Measurements from ENCODE around the gene METAP1D.

Gene METAP1D

DNA sequence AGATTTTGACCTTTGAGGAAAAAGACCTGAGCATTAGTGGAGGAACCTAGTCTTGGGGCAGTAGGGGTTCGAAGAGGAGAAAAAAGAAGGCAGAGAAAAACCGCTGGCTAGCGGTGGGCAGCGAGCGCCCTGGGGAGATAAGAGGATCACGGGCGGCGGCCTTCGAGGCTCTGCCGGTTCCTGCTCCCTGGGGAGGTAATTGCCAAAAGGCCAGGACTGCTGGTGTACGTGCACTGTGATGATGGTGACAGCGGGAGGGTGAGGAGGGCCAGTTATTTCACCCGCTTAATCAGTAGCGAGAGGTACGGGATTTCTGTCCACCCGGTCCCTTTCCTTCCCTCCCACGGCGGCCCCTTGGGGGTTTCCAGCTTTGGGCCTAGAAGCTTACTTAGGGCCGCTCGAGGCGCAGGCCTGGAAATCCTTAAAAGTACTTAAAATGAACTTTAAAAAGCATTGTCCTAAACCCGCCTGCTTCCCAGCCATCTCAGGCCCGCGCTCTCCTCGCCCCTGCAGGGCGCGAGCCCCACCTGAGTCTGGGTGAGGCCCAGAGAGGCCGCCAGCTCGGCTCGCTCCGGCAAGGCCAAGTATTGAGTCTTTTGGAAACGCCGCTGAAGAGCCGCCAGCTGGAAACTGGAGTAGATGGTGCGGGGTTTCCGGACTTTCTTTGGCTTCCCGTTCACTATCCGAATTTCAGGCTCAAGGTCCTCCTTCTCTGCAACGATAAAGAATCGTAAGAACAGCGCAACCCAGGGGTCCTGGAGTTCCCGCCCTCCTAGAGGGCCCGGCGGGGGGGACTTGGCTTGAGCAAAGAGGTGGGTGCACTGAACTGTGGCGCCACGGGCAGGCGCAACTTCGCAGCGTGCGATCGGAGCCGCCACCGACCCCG, 101.4 kb downstream of the METAP1D start:
- H3K4me1 Mint-ChIP-seq (ENCODE audit: low read depth) = peaks cover 65% of the 10 kb centered on the region
- H3K4me3 Mint-ChIP-seq = peak overlapping the region; percentile 79
- H3K27ac Mint-ChIP-seq = peak overlapping the region; percentile 38
- H3K27me3 Mint-ChIP-seq = peaks cover 92% of the 10 kb centered on the region
- DNase-seq = peak; percentile 57
- H3K36me3 Mint-ChIP-seq (ENCODE audit: low read depth) = no peaks in the 10 kb centered on the region
- H3K9me3 Mint-ChIP-seq = no peaks in the 10 kb centered on the region

GRCh38 chr2:172101821-172102390, 102.2 kb downstream of the METAP1D start:
- peak; percentile 62 for DNase-seq
- H3K4me1 Mint-ChIP-seq (ENCODE audit: low read depth) = peaks cover 66% of the 10 kb centered on the region
- peak overlapping the region; percentile 79 for H3K4me3 Mint-ChIP-seq
- peak overlapping the region; percentile 38 for H3K27ac Mint-ChIP-seq
- H3K27me3 Mint-ChIP-seq = peaks cover 93% of the 10 kb centered on the region
- no peaks in the 10 kb centered on the region for H3K9me3 Mint-ChIP-seq
- no peaks in the 10 kb centered on the region for H3K36me3 Mint-ChIP-seq (ENCODE audit: low read depth)

- Mint-ChIP-seq H3K4me1 (ENCODE audit: low read depth) (peaks cover 61% of the 10 kb centered on the region), H3K9me3 (no peaks in the 10 kb centered on the region), H3K36me3 (ENCODE audit: low read depth) (no peaks in the 10 kb centered on the region), H3K4me3 (peak within 1 kb of the TSS; percentile 79), H3K27ac (peak within 1 kb of the TSS; percentile 73), H3K27me3 (peaks cover 91% of the 10 kb centered on the region)
- peak; percentile 78 for DNase-seq
Measured at GRCh38 chr2:172102391-172103359, 102.9 kb downstream of the METAP1D start, which contains the start of gene DLX2. Gene DLX2 (minus strand): TSS chr2:172102900. CDS start chr2:172102538, 362 bp downstream.

GRCh38 chr2:172103471-172104272, 103.9 kb downstream of the METAP1D start:
- H3K36me3 Mint-ChIP-seq (ENCODE audit: low read depth) = no peaks in the 10 kb centered on the region
- H3K9me3 Mint-ChIP-seq = no peaks in the 10 kb centered on the region
- peaks cover 64% of the 10 kb centered on the region for H3K4me1 Mint-ChIP-seq (ENCODE audit: low read depth)
- peak; percentile 84 for DNase-seq
- peak overlapping the region; percentile 79 for H3K4me3 Mint-ChIP-seq
- H3K27me3 Mint-ChIP-seq = peaks cover 93% of the 10 kb centered on the region
- peak overlapping the region; percentile 73 for H3K27ac Mint-ChIP-seq

DNA sequence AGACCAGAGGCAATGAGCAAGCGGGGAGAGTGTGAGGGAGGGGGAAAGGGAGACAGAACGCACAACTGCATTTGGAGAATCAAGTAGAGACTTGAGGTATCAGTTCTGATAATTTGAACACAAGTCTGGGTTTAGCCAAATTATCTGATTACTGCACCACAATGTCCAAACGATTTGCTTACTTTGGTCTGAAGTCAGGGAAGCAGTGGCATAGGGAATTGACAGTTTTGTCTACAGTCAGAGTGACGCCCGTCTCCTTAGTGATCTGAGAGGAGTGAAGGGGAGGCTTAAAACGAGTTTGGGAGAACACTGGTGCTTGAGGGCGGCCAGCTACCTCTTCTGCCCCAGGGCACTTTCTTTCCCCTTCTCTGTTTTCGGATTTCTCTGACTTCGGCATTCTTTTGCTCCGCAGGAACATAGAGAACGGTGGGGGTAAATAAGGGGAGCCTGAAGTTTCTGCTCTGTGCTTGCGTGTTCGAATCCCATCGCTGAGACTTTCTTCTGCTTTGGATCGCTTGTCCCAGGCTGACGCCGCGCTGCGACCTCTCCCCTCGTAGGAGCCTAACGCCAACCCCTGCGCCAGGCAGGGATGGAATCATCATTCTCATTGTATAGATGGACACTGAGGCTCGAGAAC, 105.8 kb downstream of the METAP1D start:
- Mint-ChIP-seq H3K4me3 (peak overlapping the region; percentile 63), H3K9me3 (no peaks in the 10 kb centered on the region), H3K27ac (no peak overlapping the region), H3K27me3 (peaks cover 90% of the 10 kb centered on the region), H3K36me3 (ENCODE audit: low read depth) (no peaks in the 10 kb centered on the region), H3K4me1 (ENCODE audit: low read depth) (peaks cover 66% of the 10 kb centered on the region)
- no peak for DNase-seq

DNA sequence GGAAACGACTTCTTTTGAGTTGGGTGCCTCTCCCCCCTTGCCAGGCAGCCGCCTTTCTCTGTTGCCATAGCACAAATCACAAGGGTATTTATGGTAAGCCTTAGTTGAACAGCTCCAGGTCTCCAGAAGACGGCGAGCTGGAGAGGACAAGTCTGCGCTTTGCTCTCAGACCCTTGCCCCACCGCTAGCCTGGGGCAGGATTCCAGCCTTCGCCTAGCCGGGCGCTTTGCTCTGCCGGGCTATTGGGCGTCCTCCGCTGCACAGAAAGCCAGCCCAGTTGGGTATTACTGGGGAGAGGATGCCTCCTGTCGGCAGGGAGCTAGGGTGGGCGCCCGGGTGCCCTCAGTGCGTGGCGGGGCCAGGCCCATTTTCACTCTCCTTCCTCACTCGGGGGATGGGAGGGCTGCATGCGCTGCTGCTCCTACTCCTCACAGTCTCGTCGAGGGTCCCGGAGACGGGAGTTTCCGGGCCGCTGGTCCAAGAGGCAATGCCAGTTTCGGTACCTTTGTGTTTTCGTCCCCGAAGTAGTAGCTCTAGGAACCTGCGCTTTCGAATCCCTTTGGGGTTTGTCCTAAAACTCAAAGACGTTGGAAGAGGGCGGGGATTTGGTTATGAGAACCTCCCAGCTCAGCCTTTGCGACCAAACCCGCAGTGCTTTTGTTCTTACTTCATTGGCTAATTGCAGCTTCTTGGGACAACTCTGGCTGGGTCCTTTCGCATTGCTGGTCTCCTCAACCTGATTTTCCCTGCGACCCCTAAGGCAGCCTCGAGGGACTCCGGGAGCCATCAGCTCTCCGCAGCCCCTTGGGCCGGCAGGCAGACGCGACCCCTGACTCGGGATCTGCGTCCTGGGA, 106.6 kb downstream of the METAP1D start:
- peaks cover 58% of the 10 kb centered on the region for H3K4me1 Mint-ChIP-seq (ENCODE audit: low read depth)
- H3K27ac Mint-ChIP-seq = no peak overlapping the region
- H3K36me3 Mint-ChIP-seq (ENCODE audit: low read depth) = no peaks in the 10 kb centered on the region
- DNase-seq = peak; percentile 65
- H3K27me3 Mint-ChIP-seq = peaks cover 86% of the 10 kb centered on the region
- H3K9me3 Mint-ChIP-seq = no peaks in the 10 kb centered on the region
- H3K4me3 Mint-ChIP-seq = peak overlapping the region; percentile 63

DNA sequence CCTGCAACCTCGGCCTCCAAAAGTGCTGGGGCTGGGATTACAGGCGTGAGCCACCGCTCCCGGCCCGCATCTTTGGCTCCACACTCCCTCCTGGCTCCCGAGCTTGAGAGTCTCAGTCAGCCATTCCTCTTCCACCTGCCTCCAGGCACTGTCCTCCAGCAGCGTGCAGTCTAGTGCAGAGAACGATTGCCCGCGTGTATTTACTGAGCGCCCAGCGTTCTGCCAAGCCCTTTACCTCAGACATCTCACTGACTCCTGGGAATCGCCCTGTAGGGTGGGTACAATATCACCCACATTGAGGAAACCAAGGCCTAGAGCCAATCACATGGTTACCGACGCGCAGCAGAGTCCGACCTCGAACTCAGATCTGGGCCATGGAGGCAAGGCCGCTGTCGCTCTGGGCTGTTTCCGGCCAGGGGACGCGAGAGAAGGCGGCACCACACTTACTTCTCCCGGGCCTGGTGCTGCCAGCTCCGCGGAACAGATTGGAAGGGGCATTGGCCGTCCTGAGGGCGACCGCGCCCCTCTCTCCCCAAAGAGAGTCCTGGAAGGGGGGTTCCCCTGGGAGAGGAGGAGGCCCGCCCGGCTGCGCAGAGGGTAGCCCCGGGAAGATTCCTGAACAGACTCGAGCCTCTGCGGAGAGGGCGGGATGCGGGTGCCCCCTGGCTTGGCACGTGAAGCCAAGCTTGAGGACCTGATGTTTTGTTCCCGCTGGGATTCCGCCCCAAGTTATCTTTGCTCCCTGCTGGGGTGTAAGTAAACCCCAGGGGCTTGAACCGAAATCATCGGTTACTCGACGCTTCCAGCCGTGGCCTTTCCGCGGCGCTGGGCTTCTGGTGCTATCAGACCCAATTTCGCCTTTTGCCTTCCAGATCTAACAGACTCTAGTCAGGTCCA, 108.2 kb downstream of the METAP1D start:
- peak; percentile 37 for DNase-seq
- Mint-ChIP-seq H3K27me3 (peaks cover 76% of the 10 kb centered on the region), H3K9me3 (no peaks in the 10 kb centered on the region), H3K27ac (no peak overlapping the region), H3K4me3 (peak overlapping the region; percentile 20), H3K36me3 (ENCODE audit: low read depth) (no peaks in the 10 kb centered on the region), H3K4me1 (ENCODE audit: low read depth) (peaks cover 45% of the 10 kb centered on the region)

GRCh38 chr2:172108587-172108930, 108.8 kb downstream of the METAP1D start:
- no peaks in the 10 kb centered on the region for H3K36me3 Mint-ChIP-seq (ENCODE audit: low read depth)
- no peak overlapping the region for H3K4me3 Mint-ChIP-seq
- no peak overlapping the region for H3K27ac Mint-ChIP-seq
- peaks cover 73% of the 10 kb centered on the region for H3K27me3 Mint-ChIP-seq
- H3K9me3 Mint-ChIP-seq = no peaks in the 10 kb centered on the region
- peak; percentile 32 for DNase-seq
- H3K4me1 Mint-ChIP-seq (ENCODE audit: low read depth) = peaks cover 39% of the 10 kb centered on the region

GRCh38 chr2:172109256-172109987, 109.7 kb downstream of the METAP1D start:
- Mint-ChIP-seq H3K9me3 (no peaks in the 10 kb centered on the region), H3K27ac (no peak overlapping the region), H3K36me3 (ENCODE audit: low read depth) (no peaks in the 10 kb centered on the region), H3K4me1 (ENCODE audit: low read depth) (peaks cover 30% of the 10 kb centered on the region), H3K27me3 (peaks cover 69% of the 10 kb centered on the region), H3K4me3 (no peak overlapping the region)
- no peak for DNase-seq

DNA sequence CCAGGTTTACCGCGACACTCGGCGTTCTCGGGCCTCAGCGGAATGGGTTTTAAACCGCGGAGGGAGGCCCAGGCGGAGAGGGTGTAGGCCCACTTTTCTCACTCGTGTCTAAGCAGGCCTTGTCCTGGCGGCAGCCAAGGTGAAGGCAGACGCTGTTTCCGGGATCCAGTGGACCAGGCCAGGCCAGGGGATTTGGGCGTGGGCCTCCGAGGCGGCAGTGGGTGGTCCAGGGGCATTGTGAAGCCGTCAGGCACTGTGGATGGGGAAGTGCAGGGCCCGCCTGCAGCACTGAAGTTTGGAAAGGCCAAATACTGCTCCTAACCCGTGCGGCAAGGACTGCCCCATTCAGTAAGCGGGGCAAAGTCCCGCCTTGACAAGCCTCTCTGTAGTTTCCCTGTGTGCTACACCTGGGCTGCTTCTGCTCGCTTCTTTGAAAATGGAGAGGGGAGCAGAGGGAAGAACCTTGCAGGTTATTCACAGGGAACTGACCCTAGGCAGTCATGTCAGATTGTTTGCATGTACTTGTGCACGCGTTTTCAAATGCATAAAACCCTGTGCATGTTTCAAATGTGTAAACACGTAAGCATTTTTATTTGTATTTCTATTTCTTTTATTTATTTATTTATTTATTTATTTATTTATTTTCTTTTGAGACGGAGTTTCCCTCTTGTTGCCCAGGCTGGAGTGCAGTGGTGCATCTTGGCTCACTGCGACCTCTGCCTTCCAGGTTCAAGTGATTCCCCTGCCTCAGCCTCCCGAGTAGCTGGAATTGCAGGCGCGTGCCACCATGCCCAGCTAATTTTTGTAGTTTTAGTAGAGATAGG, 110.4 kb downstream of the METAP1D start:
- peak; percentile 31 for DNase-seq
- H3K9me3 Mint-ChIP-seq = no peaks in the 10 kb centered on the region
- peaks cover 66% of the 10 kb centered on the region for H3K27me3 Mint-ChIP-seq
- no peaks in the 10 kb centered on the region for H3K36me3 Mint-ChIP-seq (ENCODE audit: low read depth)
- no peak overlapping the region for H3K27ac Mint-ChIP-seq
- H3K4me1 Mint-ChIP-seq (ENCODE audit: low read depth) = peaks cover 29% of the 10 kb centered on the region
- no peak overlapping the region for H3K4me3 Mint-ChIP-seq

DNA sequence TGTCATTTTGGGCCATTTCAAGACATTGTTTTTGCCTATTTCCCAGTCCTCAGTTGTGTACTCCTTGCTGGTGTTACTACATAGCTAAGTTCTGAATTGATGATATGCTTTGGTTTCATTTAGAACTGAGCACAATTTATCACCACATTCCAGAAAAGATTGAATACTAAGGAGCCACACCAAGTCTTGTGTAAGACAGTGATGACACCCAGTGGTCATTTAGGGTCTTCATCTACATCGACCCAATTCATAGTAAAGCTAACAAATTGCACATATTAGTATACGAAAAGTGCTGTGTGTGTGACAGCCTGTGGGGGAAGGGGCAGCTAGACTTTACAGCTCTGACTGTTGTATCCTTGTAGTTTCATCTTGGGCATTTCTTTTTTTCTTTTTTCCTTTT, 113.9 kb downstream of the METAP1D start:
- no peak overlapping the region for H3K27ac Mint-ChIP-seq
- H3K9me3 Mint-ChIP-seq = no peaks in the 10 kb centered on the region
- H3K4me1 Mint-ChIP-seq (ENCODE audit: low read depth) = peaks cover 6% of the 10 kb centered on the region
- no peak for DNase-seq
- no peak overlapping the region for H3K4me3 Mint-ChIP-seq
- H3K27me3 Mint-ChIP-seq = peaks cover 40% of the 10 kb centered on the region
- H3K36me3 Mint-ChIP-seq (ENCODE audit: low read depth) = no peaks in the 10 kb centered on the region

Measured in activated T-cell treated with anti-CD3 and anti-CD28 coated beads, Interleukin-2, amount 50 U/mL, for 24 hours (primary cell).